NT2/D1 (cell line): ENCODE measurements around the gene ZNF488.

ENCODE experiments used
- YY1 ChIP-seq: IDR thresholded peaks from 2 replicates; pipeline ENCODE4 v1.6.1; 2011; ENCODE audit not compliant: insufficient read length, insufficient read depth
- ZNF274 ChIP-seq: IDR thresholded peaks from 2 replicates; pipeline ENCODE4 v1.6.1; 2011; ENCODE audit warnings: mild to moderate bottlenecking, low read depth, low read length

DNA sequence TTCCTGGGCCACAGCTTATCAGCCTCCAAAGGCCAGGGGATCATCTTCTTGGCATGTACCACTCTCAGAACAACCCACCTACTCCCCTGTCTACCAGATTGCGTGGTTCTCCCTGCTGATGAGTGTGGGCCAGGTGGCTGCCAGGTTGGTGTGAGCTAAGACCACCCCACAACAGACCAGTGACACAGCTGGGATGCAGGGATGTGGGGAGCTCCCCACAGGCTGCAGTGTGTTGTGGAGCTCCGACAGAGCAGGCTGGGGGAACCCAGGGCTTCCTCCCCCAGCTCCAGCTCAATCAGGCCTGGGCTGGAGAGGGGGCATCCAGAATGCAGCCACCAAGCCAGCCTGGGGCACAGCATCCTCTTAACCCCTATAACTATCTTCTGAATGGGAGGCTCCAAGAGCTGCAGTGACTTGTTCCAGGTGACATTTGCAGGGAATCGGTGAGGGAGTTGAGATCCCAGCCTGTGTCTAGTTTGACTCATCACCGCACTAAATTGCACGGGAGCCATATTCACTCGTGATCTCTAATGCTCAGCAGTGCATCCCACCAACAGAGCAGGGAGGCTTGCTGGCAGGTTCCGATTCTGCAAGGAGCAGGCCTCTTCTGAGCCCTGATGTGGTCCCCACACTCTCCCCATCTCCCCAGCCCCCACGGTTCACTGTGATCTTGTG, 62.4 kb downstream of the ZNF488 start:
- TF ChIP-seq YY1 (no peak), ZNF274 (no peak)
